Panc1 (cell line): Measurements from ENCODE around the gene CACNA1D. TPM values are rescaled to one million over a fixed set of nuclear protein-coding genes. Genes with fewer than 3 reads are reported as not detected.

Source experiments
- ATAC-seq: fragments of 200-7000 bp; cut with Tn5 transposase; 2 replicates; pipeline ENCODE4 v1.9.1; 2020; ENCODE audit warnings: mild to moderate bottlenecking, moderate library complexity
- BruUV-seq: library from RNA; stranded (reverse); fragments of 400-500 nt; replicated peaks from 2 replicates; lab custom pipeline; 2021; lab: Mats Ljungman, UMichigan
- CTCF ChIA-PET: fragments of 300-600 bp; sonication (Branson Sonifier 250); formaldehyde crosslinking; loops from one replicate; lab custom pipeline; 2022; ENCODE audit warnings: antibody characterized with exemption; lab: Charles Lee
- POLR2A ChIA-PET: fragments of 300-600 bp; sonication (Branson Sonifier 250); formaldehyde crosslinking; loops from one replicate; lab custom pipeline; 2022; ENCODE audit warnings: antibody characterized with exemption; lab: Charles Lee
- DNase-seq: peaks from one replicate; pipeline ENCODE4 v3.0.0-alpha.2; 2010; ENCODE audit warnings: low read depth, low spot score
- H3K27ac ChIP-seq: 2 replicates; pipeline ENCODE4 v1.5.1; 2011; ENCODE audit warnings: mild to moderate bottlenecking, low read length, inconsistent platforms
- H3K27me3 ChIP-seq: fragments of 200-500 bp; sonication (Bioruptor generic); 2 replicates; pipeline ENCODE4 v1.6.0; 2014; ENCODE audit warnings: low read length, inconsistent platforms; ENCODE audit not compliant: control insufficient read depth, insufficient read depth
- H3K36me3 ChIP-seq: fragments of 200-500 bp; sonication (Bioruptor generic); 2 replicates; pipeline ENCODE4 v1.5.1; 2014; ENCODE audit warnings: inconsistent platforms, mild to moderate bottlenecking, low read length, moderate library complexity; ENCODE audit not compliant: control insufficient read depth, insufficient read depth
- H3K4me1 ChIP-seq: 2 replicates; pipeline ENCODE4 v1.5.1; 2011; ENCODE audit warnings: inconsistent platforms, mild to moderate bottlenecking, low read length, moderate library complexity; ENCODE audit not compliant: control insufficient read depth, insufficient read depth
- H3K4me3 ChIP-seq, 2 experiments: 2 replicates each; pipeline ENCODE4 v1.5.1; 2011 to 2012; ENCODE audit warnings: low read depth in 2 of 2, low read length in 2 of 2, mild to moderate bottlenecking in 2 of 2, inconsistent platforms in 1 of 2, moderate library complexity in 1 of 2
- H3K9me3 ChIP-seq: fragments of 200-500 bp; sonication (Bioruptor generic); 2 replicates; pipeline ENCODE4 v1.5.1; 2014; ENCODE audit warnings: low read depth, mild to moderate bottlenecking, inconsistent platforms, low read length, moderate library complexity; ENCODE audit not compliant: control insufficient read depth, insufficient read depth
- CTCF ChIP-seq: fragments of 450-650 bp; IDR thresholded peaks from 2 replicates; pipeline ENCODE4 v1.5.1; 2017; ENCODE audit warnings: mild to moderate bottlenecking
- POLR2AphosphoS5 ChIP-seq: IDR thresholded peaks from 2 replicates; pipeline ENCODE4 v1.6.1; 2012; ENCODE audit warnings: mild to moderate bottlenecking, low read depth, low read length, moderate library complexity
- REST ChIP-seq, 2 experiments: IDR thresholded peaks; 2 replicates each; pipeline ENCODE4 v1.6.1; 2011 to 2012; ENCODE audit warnings: low read depth in 2 of 2, control low read depth in 1 of 2, low read length in 1 of 2, mild to moderate bottlenecking in 1 of 2, moderate library complexity in 1 of 2; ENCODE audit not compliant: insufficient read depth in 1 of 2
- SIN3A ChIP-seq: IDR thresholded peaks from 2 replicates; pipeline ENCODE4 v1.6.1; 2012; ENCODE audit warnings: low read depth, mild to moderate bottlenecking, low read length, moderate library complexity, borderline replicate concordance; ENCODE audit not compliant: insufficient read depth
- TCF7L2 ChIP-seq: IDR thresholded peaks from 2 replicates; pipeline ENCODE4 v1.6.1; 2011; ENCODE audit warnings: mild to moderate bottlenecking, low read depth, low read length, inconsistent platforms
- in situ Hi-C: cut with HindIII; loops from 2 replicates; pipeline ENCODE4 v1.10.0; 2016; ENCODE audit warnings: low sequenced_read_pairs, low pct_unique_long_range_greater_than_20kb
- intact Hi-C: fragments of 100-400 bp; cut with micrococcal nuclease; formaldehyde crosslinking; loops from one replicate; pipeline ENCODE4 v1.10.0; 2022; ENCODE audit not compliant: unreplicated experiment
- total RNA-seq: library from RNA; stranded (reverse); gene quantifications from one replicate; pipeline ENCODE4 v1.2.1, GENCODE V29; 2021; ENCODE audit not compliant: unreplicated experiment

CACNA1D gene
- total RNA-seq, 1 experiment from 2014 or later = 23.0 TPM

- BruUV-seq = no TSS peak
- H3K27me3 ChIP-seq = no peaks in the 10 kb centered on the region
- TF ChIP-seq SIN3A (no peak), CTCF (no peak), POLR2AphosphoS5 (no peak), TCF7L2 (no peak), REST (IDR thresholded peaks at IDR 0.05; ENCODE audit: insufficient read depth in 1 of 2, low read depth in 2 of 2, low read length in 1 of 2) (no peak)
- no peaks in the 10 kb centered on the region for H3K4me1 ChIP-seq
- intact Hi-C loops = no loop called here
- ChIA-PET POLR2A (no interaction called here), CTCF (no interaction called here)
- no peaks in the 10 kb centered on the region for H3K9me3 ChIP-seq
- no peak overlapping the region for H3K4me3 ChIP-seq
- DNase-seq (no peak), ATAC-seq (no peak)
- in situ Hi-C loops = no loop called here
- no peak overlapping the region for H3K27ac ChIP-seq
- H3K36me3 ChIP-seq = no peaks in the 10 kb centered on the region
These were observed 331.6 kb downstream of the CACNA1D start for GRCh38 chr3:53826048-53826447.

GRCh38 chr3:53828581-53828980 is 334.2 kb downstream of the CACNA1D start:
- no peaks in the 10 kb centered on the region for H3K36me3 ChIP-seq
- no peak for TF ChIP-seq POLR2AphosphoS5
- TF ChIP-seq REST (IDR thresholded peaks at IDR 0.05; ENCODE audit: insufficient read depth in 1 of 2, low read depth in 2 of 2, low read length in 1 of 2) = no peak
- TF ChIP-seq TCF7L2 = no peak
- no peak for TF ChIP-seq SIN3A
- TF ChIP-seq CTCF = no peak
- in situ Hi-C loops = no loop called here
- H3K4me3 ChIP-seq = no peak overlapping the region
- intact Hi-C loops = no loop called here
- no peaks in the 10 kb centered on the region for H3K27me3 ChIP-seq
- ATAC-seq (no peak), DNase-seq (no peak)
- H3K9me3 ChIP-seq = no peaks in the 10 kb centered on the region
- ChIA-PET POLR2A (no interaction called here), CTCF (no interaction called here)
- no peak overlapping the region for H3K27ac ChIP-seq
- H3K4me1 ChIP-seq = no peaks in the 10 kb centered on the region
- no TSS peak for BruUV-seq
